SK-N-MC (cell line): ENCODE measurements around the gene RDX.

ENCODE experiments used
- EZH2 ChIP-seq: fragments of 200-600 bp; sonication (generic); IDR thresholded peaks from one replicate; pipeline ENCODE4 v1.6.1; 2017; ENCODE audit warnings: antibody characterized with exemption
- FOXP2 ChIP-seq: optimal IDR thresholded peaks from 2 replicates; pipeline ENCODE3; 2011; ENCODE audit warnings: mild to moderate bottlenecking, moderate library complexity; ENCODE audit not compliant: insufficient read depth; ENCODE audit errors: extremely low read length, control extremely low read depth
- POLR2AphosphoS5 ChIP-seq: IDR thresholded peaks from 2 replicates; pipeline ENCODE4 v1.6.1; 2012; ENCODE audit warnings: mild to moderate bottlenecking, low read depth, low read length, borderline replicate concordance

DNA sequence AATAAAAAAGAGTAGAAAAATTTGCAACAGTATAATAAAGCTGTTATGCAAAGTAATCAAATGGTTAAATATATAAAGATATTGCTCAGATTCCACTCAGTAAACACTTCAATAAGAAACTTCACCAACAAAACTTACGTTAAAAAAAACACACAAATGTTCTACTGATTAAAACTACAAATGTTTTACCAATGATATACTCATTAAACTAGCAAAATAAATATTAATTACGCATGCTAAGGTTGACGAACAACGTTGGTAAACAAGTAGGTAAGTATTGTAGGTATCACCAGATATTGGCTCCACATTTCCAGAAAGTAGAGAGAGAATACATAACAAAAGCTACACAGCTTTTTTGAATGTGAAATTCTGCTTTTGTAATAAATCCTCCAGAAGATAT lies 12.6 kb downstream of the RDX start:
- TF ChIP-seq POLR2AphosphoS5 (no peak), EZH2 (no peak), FOXP2 (no peak)
